Measurements from ENCODE around the gene LRCH3. TPM values are rescaled to one million over a fixed set of nuclear protein-coding genes. Genes with fewer than 3 reads are reported as not detected.

The LRCH3 gene
- total RNA-seq, 1 experiment from 2014 or later, result 63.6 TPM

DNA sequence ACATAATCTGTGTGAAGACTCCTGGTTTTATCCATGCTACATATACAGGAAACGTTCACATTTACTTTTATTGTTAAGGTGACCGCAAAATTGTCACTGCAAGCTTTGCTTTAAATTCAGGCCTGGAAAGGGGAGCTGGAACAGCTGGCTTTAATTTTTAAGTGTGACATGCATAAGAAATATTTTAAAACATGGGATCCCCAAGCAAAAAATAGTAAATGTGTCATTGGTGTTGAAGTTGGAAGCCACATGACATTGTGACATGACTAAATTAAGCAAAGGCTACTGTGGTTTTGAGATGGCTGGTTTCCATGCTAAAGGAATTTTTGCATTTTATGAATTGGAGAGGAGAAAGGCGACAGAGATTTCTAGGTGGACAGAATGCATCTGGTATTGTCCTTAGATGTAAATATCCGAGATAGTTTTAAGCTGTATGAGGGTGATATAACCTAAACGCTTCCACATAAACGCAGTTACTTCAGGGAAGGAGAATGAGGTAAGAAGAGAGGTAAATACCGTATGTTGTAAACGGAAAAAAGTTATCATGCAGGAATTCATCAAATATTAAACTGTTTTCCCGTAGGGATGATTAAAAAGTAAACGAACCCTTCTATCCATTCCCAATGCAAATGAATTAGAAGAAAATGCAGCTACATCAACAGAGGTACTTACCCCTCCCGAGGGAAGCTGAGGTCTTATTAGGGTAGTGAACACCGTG, 42.3 kb upstream of the LRCH3 start:
- H3K9me3 Mint-ChIP-seq, result 0 out of 2 replicates have a peak, but pooled peaks cover 6% of the 10 kb centered on the region
- no peak overlapping the region for H3K27ac Mint-ChIP-seq
- peaks cover 30% of the 10 kb centered on the region for H3K27me3 Mint-ChIP-seq (ENCODE audit: low read depth)
- DNase-seq (ENCODE audit: low spot score) (no peak), ATAC-seq (no peak)
- peaks cover 29% of the 10 kb centered on the region for H3K4me1 Mint-ChIP-seq
- H3K36me3 Mint-ChIP-seq, result no peaks in the 10 kb centered on the region
- POLR2A ChIA-PET, result interaction anchor here (0.6 to 0.8 kb wide), 2 partner anchors 11 to 18 kb away, joined by 3 read pairs; no protein-coding TSS in a partner anchor
- TF ChIP-seq, protein P1, sequence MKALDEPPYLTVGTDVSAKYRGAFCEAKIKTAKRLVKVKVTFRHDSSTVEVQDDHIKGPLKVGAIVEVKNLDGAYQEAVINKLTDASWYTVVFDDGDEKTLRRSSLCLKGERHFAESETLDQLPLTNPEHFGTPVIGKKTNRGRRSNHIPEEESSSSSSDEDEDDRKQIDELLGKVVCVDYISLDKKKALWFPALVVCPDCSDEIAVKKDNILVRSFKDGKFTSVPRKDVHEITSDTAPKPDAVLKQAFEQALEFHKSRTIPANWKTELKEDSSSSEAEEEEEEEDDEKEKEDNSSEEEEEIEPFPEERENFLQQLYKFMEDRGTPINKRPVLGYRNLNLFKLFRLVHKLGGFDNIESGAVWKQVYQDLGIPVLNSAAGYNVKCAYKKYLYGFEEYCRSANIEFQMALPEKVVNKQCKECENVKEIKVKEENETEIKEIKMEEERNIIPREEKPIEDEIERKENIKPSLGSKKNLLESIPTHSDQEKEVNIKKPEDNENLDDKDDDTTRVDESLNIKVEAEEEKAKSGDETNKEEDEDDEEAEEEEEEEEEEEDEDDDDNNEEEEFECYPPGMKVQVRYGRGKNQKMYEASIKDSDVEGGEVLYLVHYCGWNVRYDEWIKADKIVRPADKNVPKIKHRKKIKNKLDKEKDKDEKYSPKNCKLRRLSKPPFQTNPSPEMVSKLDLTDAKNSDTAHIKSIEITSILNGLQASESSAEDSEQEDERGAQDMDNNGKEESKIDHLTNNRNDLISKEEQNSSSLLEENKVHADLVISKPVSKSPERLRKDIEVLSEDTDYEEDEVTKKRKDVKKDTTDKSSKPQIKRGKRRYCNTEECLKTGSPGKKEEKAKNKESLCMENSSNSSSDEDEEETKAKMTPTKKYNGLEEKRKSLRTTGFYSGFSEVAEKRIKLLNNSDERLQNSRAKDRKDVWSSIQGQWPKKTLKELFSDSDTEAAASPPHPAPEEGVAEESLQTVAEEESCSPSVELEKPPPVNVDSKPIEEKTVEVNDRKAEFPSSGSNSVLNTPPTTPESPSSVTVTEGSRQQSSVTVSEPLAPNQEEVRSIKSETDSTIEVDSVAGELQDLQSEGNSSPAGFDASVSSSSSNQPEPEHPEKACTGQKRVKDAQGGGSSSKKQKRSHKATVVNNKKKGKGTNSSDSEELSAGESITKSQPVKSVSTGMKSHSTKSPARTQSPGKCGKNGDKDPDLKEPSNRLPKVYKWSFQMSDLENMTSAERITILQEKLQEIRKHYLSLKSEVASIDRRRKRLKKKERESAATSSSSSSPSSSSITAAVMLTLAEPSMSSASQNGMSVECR (CRISPR knock-in tag; IDR thresholded peaks at IDR 0.05; ENCODE audit: borderline replicate concordance), result 0 out of 2 replicates have a peak, but pooled peaks have one; percentile 13
- TF ChIP-seq ZBTB21 (CRISPR knock-in tag; IDR thresholded peaks at IDR 0.05; ENCODE audit: borderline replicate concordance), result no peak
- H3K4me3 Mint-ChIP-seq, result peak overlapping the region; percentile 89
- CTCF ChIA-PET, result no interaction called here

DNA sequence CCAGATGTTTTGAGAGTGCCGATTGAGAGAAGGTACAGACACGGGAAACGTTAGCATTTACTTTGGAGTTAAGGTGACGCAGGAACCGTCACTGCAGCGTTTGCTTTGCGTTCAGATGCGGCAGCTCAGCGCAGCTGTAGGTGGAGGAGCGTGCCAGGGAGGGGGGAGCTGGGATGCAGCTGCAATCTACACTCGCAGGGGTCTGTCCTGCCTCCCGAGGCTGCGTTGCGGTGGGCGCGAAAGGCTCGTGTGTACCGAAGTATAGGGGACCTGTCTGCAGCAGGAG, 41.8 kb upstream of the LRCH3 start:
- Mint-ChIP-seq H3K36me3 (no peaks in the 10 kb centered on the region), H3K27ac (peak overlapping the region; percentile 84; the same call in 1 of the 2 replicates), H3K9me3 (0 out of 2 replicates have a peak, but pooled peaks cover 4% of the 10 kb centered on the region), H3K4me3 (peak overlapping the region; percentile 89), H3K4me1 (peaks cover 29% of the 10 kb centered on the region), H3K27me3 (ENCODE audit: low read depth) (peaks cover 30% of the 10 kb centered on the region)
- ATAC-seq, result peak; percentile 58
- TF ChIP-seq JAZF1 (CRISPR knock-in tag; IDR thresholded peaks at IDR 0.05), result no peak
- TF ChIP-seq, protein P2, sequence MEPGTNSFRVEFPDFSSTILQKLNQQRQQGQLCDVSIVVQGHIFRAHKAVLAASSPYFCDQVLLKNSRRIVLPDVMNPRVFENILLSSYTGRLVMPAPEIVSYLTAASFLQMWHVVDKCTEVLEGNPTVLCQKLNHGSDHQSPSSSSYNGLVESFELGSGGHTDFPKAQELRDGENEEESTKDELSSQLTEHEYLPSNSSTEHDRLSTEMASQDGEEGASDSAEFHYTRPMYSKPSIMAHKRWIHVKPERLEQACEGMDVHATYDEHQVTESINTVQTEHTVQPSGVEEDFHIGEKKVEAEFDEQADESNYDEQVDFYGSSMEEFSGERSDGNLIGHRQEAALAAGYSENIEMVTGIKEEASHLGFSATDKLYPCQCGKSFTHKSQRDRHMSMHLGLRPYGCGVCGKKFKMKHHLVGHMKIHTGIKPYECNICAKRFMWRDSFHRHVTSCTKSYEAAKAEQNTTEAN (CRISPR knock-in tag; IDR thresholded peaks at IDR 0.05), result 0 out of 2 replicates have a peak, but pooled peaks have one; percentile 20
- 0 out of 2 replicates have a peak, but pooled peaks have one; percentile 8 for TF ChIP-seq NFE2L1 (CRISPR knock-in tag; IDR thresholded peaks at IDR 0.05)
- TF ChIP-seq GRHL2 (CRISPR knock-in tag; IDR thresholded peaks at IDR 0.05; ENCODE audit: insufficient replicate concordance, severe bottlenecking), result no peak
- no peak for TF ChIP-seq IRF2 (CRISPR knock-in tag; IDR thresholded peaks at IDR 0.05; ENCODE audit: borderline replicate concordance, low read depth)
- TF ChIP-seq, protein P3, sequence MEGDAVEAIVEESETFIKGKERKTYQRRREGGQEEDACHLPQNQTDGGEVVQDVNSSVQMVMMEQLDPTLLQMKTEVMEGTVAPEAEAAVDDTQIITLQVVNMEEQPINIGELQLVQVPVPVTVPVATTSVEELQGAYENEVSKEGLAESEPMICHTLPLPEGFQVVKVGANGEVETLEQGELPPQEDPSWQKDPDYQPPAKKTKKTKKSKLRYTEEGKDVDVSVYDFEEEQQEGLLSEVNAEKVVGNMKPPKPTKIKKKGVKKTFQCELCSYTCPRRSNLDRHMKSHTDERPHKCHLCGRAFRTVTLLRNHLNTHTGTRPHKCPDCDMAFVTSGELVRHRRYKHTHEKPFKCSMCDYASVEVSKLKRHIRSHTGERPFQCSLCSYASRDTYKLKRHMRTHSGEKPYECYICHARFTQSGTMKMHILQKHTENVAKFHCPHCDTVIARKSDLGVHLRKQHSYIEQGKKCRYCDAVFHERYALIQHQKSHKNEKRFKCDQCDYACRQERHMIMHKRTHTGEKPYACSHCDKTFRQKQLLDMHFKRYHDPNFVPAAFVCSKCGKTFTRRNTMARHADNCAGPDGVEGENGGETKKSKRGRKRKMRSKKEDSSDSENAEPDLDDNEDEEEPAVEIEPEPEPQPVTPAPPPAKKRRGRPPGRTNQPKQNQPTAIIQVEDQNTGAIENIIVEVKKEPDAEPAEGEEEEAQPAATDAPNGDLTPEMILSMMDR (IDR thresholded peaks at IDR 0.05), result no peak
- TF ChIP-seq SP1 (CRISPR knock-in tag; conservative IDR thresholded peaks at IDR 0.05), result no peak; the same call in 1 of the 2 replicates
- TF ChIP-seq, protein P4, sequence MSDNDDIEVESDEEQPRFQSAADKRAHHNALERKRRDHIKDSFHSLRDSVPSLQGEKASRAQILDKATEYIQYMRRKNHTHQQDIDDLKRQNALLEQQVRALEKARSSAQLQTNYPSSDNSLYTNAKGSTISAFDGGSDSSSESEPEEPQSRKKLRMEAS (CRISPR knock-in tag; IDR thresholded peaks at IDR 0.05), result peak; percentile 3; the same call in 1 of the 2 replicates
- 0 out of 2 replicates have a peak, but pooled peaks have one; percentile 39 for TF ChIP-seq TCF7 (CRISPR knock-in tag; IDR thresholded peaks at IDR 0.05; ENCODE audit: low read depth)
- TF ChIP-seq, protein P5, sequence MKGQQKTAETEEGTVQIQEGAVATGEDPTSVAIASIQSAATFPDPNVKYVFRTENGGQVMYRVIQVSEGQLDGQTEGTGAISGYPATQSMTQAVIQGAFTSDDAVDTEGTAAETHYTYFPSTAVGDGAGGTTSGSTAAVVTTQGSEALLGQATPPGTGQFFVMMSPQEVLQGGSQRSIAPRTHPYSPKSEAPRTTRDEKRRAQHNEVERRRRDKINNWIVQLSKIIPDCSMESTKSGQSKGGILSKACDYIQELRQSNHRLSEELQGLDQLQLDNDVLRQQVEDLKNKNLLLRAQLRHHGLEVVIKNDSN (CRISPR knock-in tag; IDR thresholded peaks at IDR 0.05), result no peak
- TF ChIP-seq CREM (CRISPR knock-in tag; IDR thresholded peaks at IDR 0.05), result 0 out of 2 replicates have a peak, but pooled peaks have one; percentile 7
- CTCF ChIA-PET, result no interaction called here
- POLR2A ChIA-PET, result interaction anchor here (0.6 to 0.8 kb wide), 2 partner anchors 12 to 19 kb away, joined by 3 read pairs; no protein-coding TSS in a partner anchor
- DNase-seq (ENCODE audit: low spot score), result peak; percentile 60

Data from WTC11 (cell line).